Activated T-helper 1 cell treated with anti-CD3 and anti-CD28 coated beads, Interleukin-2, amount 50 U/mL, for 16 hours (primary cell): ENCODE results near the gene MINAR2.

Source experiments
- DNase-seq, 2 donors: peaks; one replicate each; pipeline ENCODE4 v3.0.0-alpha.2; 2020; ENCODE audit warnings: low read depth in 1 of 2, low spot score in 1 of 2

The MINAR2 gene

DNA sequence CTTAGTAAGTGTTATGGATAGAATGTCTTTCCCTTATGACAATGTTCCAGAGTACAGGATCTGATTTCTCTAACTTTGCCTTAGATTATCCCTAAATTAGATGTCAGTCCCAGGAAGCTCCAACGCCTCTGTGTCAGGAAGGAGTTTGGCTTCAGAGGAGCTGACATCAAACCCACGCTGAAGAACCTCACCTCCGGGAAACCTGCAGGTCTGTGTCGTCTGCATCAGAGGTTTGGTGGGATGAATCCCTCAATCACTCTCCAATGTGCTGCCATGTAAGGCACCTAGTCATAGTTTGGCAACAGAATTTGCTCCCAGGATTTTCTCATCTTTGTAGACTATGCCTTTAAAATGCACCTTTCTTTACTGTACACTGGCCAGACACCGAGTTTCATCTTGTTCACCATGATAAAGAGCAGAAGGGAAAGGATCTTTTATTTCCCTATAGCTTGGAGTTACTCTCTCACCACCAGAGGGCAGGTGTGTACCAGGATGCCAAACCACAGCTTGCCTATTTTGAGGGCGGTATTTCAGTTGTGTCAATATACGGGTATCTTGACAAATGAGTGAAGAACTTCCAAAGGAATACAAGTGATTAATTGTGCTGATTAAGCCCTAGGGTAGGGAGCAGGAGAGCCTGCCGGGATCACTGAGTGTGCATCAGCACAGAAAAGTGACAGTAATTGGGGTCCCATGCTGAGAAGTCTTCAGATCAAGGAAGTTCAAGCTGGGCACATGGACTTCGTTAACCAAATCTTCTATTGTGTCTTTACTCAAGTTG lies 23.4 kb downstream of the MINAR2 start:
- DNase-seq = no peak

DNA sequence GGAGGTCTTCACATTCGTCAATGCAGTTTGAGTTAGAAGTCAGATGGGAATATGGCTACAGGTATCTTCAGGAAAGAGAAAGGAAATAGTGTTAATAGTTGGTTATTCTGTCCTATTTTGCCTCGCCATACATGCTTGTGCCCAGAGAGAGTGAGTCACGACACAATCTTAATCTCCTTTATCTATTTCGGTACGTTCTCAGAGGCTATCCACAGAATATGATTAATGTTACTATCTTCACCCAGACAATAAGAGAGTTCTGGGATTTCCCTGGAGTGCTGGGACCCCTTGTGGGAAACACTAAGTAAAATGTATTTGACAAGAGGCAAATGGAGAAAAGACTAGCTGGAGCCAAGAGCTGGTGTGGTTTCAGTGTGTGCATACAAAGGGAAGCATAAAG lies 25.5 kb downstream of the MINAR2 start:
- DNase-seq = no peak

DNA sequence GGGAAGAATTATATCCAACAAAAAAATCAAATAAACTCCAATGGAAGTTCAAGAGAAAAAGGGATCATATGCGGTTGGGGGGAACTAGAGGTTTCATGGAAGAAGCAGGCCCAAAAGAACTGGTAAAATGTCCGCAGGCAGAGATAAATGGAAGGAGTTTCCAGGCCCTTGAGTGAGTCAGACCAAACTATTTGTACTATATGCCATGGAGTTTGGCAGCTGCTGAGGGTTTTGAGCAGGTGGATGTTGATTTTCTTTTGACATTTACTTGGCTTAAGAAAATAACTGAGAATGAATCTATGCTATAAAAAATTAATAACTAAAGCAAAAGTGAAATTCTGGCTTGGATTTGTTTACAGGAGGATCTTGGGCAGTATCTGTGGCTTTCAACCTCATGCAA lies 33.7 kb downstream of the MINAR2 start:
- no peak for DNase-seq

DNA sequence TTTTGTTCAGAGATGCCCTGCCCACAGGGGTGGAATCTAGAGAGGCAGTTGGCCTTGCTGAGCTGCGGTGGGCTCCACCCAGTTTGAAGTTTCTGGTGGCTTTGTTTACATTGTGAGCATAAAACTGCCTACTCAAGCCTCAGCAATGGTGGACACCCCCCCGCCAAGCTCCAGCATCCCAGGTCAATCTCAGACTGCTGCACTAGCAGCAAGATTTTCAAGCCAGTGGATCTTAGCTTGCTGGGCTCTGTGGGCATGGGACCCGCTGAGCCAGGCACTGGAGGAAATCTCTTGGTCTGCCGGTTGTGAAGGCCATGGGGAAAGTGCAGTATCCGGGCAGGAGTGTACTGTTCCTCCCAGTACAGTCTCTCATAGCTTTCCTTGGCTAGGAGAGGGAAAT lies 55.5 kb downstream of the MINAR2 start:
- DNase-seq = no peak

DNA sequence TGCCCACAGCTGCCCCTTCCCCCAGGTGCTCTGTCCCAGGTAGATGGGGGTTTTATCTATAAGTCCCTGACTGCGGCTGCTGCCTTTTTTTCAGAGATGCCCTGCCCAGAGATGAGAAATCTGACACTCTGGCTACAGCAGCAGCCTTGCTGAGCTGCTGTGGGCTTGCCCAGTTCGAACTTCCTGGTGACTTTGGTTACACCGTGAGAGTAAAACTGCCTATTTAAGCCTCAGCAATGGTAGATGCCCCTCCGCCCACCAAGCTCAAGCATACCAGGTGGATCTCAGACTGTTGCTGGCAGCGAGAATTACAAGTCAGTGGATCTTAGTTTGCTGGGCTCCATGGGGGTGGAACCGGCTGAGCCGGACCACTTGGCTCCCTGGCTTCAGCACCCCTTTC lies 56.8 kb downstream of the MINAR2 start:
- DNase-seq = no peak

DNA sequence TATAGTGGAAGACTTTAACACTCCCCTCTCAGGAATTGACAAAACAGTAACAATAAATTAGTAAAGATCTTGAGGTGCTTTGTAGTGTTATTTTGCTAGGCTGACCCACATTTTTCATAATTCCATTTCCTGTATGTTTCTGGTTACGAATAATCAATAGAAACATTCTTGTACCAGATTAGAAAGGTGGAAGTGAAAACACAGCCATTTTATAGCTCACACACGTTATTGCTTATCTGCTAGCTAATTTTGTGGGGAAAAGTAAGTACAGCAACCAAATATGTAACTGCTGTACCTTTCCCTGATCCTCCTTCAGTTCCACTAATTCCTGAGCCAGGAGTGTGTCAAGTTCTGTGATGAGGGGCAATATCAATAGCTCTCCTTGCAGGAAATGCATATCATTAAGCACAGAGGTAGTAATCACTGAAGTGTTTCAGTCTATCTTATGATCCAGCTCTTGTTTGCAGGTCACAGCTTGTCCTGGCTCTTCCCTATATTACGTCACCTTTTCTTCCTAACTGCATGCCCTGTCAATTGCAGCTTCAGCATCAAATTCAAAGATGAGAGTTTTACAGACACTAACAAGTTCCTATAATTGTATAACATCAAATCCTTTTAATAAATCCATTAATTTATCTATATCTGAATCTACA lies 59.4 kb downstream of the MINAR2 start:
- DNase-seq = no peak
